Panc1 (cell line): Measurements from ENCODE around the gene LIPK.

Experiments
- CTCF ChIP-seq: fragments of 450-650 bp; IDR thresholded peaks from 2 replicates; pipeline ENCODE4 v1.5.1; 2017; ENCODE audit warnings: mild to moderate bottlenecking
- REST ChIP-seq, 2 experiments: IDR thresholded peaks; 2 replicates each; pipeline ENCODE4 v1.6.1; 2011 to 2012; ENCODE audit warnings: low read depth in 2 of 2, control low read depth in 1 of 2, low read length in 1 of 2, mild to moderate bottlenecking in 1 of 2, moderate library complexity in 1 of 2; ENCODE audit not compliant: insufficient read depth in 1 of 2

- no peak for TF ChIP-seq CTCF
- TF ChIP-seq REST (IDR thresholded peaks at IDR 0.05; ENCODE audit: insufficient read depth in 1 of 2, low read depth in 2 of 2, low read length in 1 of 2): no peak
Measured at GRCh38 chr10:88745633-88746032, 39.6 kb downstream of the LIPK start.
